ENCODE results near the gene FBXW9.

DNA sequence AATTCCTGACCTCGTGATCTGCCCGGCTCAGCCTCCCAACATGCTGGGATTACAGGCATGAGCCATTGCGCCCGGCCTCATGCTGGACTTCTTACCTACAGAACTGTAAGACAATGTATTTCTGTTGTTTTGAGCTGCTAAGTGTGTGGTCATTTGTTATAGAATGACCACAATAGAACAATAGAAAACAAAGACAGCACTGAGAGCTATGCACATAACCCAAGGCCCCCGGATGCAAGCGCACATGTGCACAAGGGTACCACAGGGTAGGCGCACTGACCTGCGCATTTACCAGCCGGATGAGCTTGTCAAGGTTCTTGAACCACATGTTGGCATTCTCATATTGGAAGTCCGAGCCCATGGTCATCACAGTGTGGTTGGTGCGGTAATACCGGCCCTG lies 35.5 kb downstream of the FBXW9 start:
- TF ChIP-seq, protein P1, sequence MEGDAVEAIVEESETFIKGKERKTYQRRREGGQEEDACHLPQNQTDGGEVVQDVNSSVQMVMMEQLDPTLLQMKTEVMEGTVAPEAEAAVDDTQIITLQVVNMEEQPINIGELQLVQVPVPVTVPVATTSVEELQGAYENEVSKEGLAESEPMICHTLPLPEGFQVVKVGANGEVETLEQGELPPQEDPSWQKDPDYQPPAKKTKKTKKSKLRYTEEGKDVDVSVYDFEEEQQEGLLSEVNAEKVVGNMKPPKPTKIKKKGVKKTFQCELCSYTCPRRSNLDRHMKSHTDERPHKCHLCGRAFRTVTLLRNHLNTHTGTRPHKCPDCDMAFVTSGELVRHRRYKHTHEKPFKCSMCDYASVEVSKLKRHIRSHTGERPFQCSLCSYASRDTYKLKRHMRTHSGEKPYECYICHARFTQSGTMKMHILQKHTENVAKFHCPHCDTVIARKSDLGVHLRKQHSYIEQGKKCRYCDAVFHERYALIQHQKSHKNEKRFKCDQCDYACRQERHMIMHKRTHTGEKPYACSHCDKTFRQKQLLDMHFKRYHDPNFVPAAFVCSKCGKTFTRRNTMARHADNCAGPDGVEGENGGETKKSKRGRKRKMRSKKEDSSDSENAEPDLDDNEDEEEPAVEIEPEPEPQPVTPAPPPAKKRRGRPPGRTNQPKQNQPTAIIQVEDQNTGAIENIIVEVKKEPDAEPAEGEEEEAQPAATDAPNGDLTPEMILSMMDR (IDR thresholded peaks at IDR 0.05) = no peak
- TF ChIP-seq POLR2A (IDR thresholded peaks at IDR 0.05) = no peak
